Pancreas (tissue), 10 donors: ENCODE results near the gene SPP2. TPM values are rescaled to one million over a fixed set of nuclear protein-coding genes. Genes with fewer than 3 reads are reported as not detected.

Experiments used
- ATAC-seq, 4 donors: fragments of 200-7000 bp; cut with Tn5 transposase; one replicate each; pipeline versions ENCODE4 v1.8.0 to v1.9.1; 2020; ENCODE audit warnings: mild to moderate bottlenecking in 4 of 4, moderate library complexity in 4 of 4
- DNase-seq, 6 donors: peaks; one replicate each; pipeline ENCODE4 v3.0.0-alpha.2; 2020
- FAIRE-seq: peaks from 2 replicates; lab custom pipeline; 2012; peaks lifted over from hg19 to GRCh38; lab: Jason Lieb, UNC
- H3K27ac ChIP-seq, 4 donors: fragments of 200-600 bp; sonication (generic); 1 replicate in 3 of 4; 2 replicates in 1 of 4; pipeline versions ENCODE4 v1.5.0 to v1.8.0; 2020
- H3K27me3 ChIP-seq, 4 donors: fragments of 200-600 bp; one replicate each; pipeline ENCODE4 v1.8.0; 2021
- H3K36me3 ChIP-seq, 3 donors: fragments of 200-600 bp; sonication (generic) in 1 of 3; one replicate each; pipeline versions ENCODE4 v1.5.0 to v1.8.0; 2020 to 2021
- H3K4me1 ChIP-seq, 3 donors: fragments of 200-600 bp; one replicate each; pipeline ENCODE4 v1.8.0; 2021
- H3K4me3 ChIP-seq, 4 donors: fragments of 200-600 bp; sonication (generic) in 2 of 4; one replicate each; pipeline versions ENCODE4 v1.5.0 to v1.8.0; 2020 to 2021
- H3K9me3 ChIP-seq, 4 donors: fragments of 200-600 bp; one replicate each; pipeline ENCODE4 v1.8.0; 2021
- CTCF ChIP-seq, 4 donors: fragments of 200-600 bp; sonication (generic) in 3 of 4; IDR thresholded peaks; one replicate each; pipeline versions ENCODE4 v1.5.0 to v1.8.0; 2021; ENCODE audit warnings: antibody characterized with exemption in 4 of 4
- WGBS, 2 donors: extraction: QIAGEN DNeasy Blood & Tissue Kit; methylation state at CpG; one replicate each; pipeline ENCODE4 v1.1.7; 2013; 5-methylcytosine and 5-hydroxymethylcytosine counted together
- intact Hi-C, 3 donors: fragments of 100-400 bp; cut with DNase I; formaldehyde crosslinking; loops; one replicate each; pipeline versions ENCODE4 v1.11.1 to v1.14.2; 2022
- polyA plus RNA-seq, 2 donors: library from polyadenylated mRNA; stranded (reverse); fragments of 200-250 nt; gene quantifications; one replicate each; pipeline ENCODE4 v1.2.3, GENCODE V29; 2013
- total RNA-seq, 6 donors: library from RNA; stranded (reverse); fragmentation: NEBNext Ultra II Directional in 4 of 6; extraction: Animal tissue kit (Norgen Biotek cat#: 25700) in 4 of 6; gene quantifications; one replicate each; pipeline versions ENCODE4 v1.2.1 to v1.2.4, GENCODE V29; 2021 to 2023
- donor health status: healthy with polysubstance abuse.
- donor health status: DM: no; HTN: no; CAD: no; lungs with moderate emphysema.
- donor health status: DM: no; HTN: no; CAD: no.
- donor health status: control.
- donor health status: control.
- donor health status: Bipolar disorder and iron deficiency.
- donor health status: DM: yes; HTN: yes; CAD: no.
- donor health status: DM: no; HTN: no; CAD: no.
- donor health status: DM: no; HTN: no; CAD: no.
- donor health status: DM: yes; HTN: yes; CAD: no.

The SPP2 gene
- total and polyA plus RNA-seq, 8 donors = not detected

GRCh38 chr2:234121999-234122398 is 71.5 kb downstream of the SPP2 start:
- 84 to 88% methylated on average over 1 of the region's 1 CpG for WGBS, 2 donors
- no peaks in the 10 kb centered on the region for H3K4me1 ChIP-seq
- FAIRE-seq = no peak

GRCh38 chr2:234125451-234126145 is 75.1 kb downstream of the SPP2 start:
- TF ChIP-seq CTCF (IDR thresholded peaks at IDR 0.05) = no peak
- intact Hi-C loops = no loop called here
- no peak for DNase-seq
- WGBS, 2 donors = 80 to 83% methylated on average over 7 of the region's 7 CpGs
- no peaks in the 10 kb centered on the region for H3K27me3 ChIP-seq
- FAIRE-seq = no peak
- H3K27ac ChIP-seq = no peak overlapping the region
- H3K4me3 ChIP-seq = no peak overlapping the region
- no peaks in the 10 kb centered on the region for H3K4me1 ChIP-seq
- ATAC-seq = no peak
- no peaks in the 10 kb centered on the region for H3K36me3 ChIP-seq
- no peaks in the 10 kb centered on the region for H3K9me3 ChIP-seq

More at GRCh38 chr2:234121999-234122398, 71.5 kb downstream of the SPP2 start:
- DNase-seq = no peak
- Histone ChIP-seq H3K27me3 (no peaks in the 10 kb centered on the region), H3K36me3 (no peaks in the 10 kb centered on the region), H3K9me3 (no peaks in the 10 kb centered on the region), H3K27ac (no peak overlapping the region), H3K4me3 (no peak overlapping the region)
- no peak for ATAC-seq
- no peak for TF ChIP-seq CTCF (IDR thresholded peaks at IDR 0.05)
- intact Hi-C loops = no loop called here

- no peaks in the 10 kb centered on the region for H3K4me1 ChIP-seq
- no peak for FAIRE-seq
- H3K27me3 ChIP-seq = no peaks in the 10 kb centered on the region
- ATAC-seq = no peak
- WGBS, 2 donors = 83 to 93% methylated on average over 6 of the region's 6 CpGs
- no peak for DNase-seq
- no peaks in the 10 kb centered on the region for H3K36me3 ChIP-seq
- H3K27ac ChIP-seq = no peak overlapping the region
- no peak overlapping the region for H3K4me3 ChIP-seq
- intact Hi-C loops = no loop called here
- H3K9me3 ChIP-seq = no peaks in the 10 kb centered on the region
- TF ChIP-seq CTCF (IDR thresholded peaks at IDR 0.05) = no peak
These were observed 75.6 kb downstream of the SPP2 start for GRCh38 chr2:234126146-234126470.

Other genes with a start within 250 kb of the SPP2 start
- 1 to 10 TPM in 1 of 6 donors, under 1 TPM in 2, not detected in 3; 0.47 to 1.2 (median 0.58) TPM for gene HJURP, start 196.2 kb upstream of the SPP2 start, total RNA-seq
- under 1 TPM; 0.16 to 0.34 TPM for gene HJURP, start 196.2 kb upstream of the SPP2 start, polyA plus RNA-seq
- under 1 TPM in 5 of 6 donors, not detected in 1; 0.09 to 1.00 (median 0.32) TPM for gene TRPM8, start 133.3 kb upstream of the SPP2 start, total RNA-seq
- under 1 TPM; 0.08 to 0.23 TPM for gene TRPM8, start 133.3 kb upstream of the SPP2 start, polyA plus RNA-seq